ENCODE measurements around the gene RNF141. TPM values are rescaled to one million over a fixed set of nuclear protein-coding genes. Genes with fewer than 3 reads are reported as not detected.

Gene RNF141
- total and polyA plus RNA-seq, 2 donors (not counting 3 experiments of a cell fraction or from before 2014, with no cell fraction given) = 9.4 to 32.4 TPM

DNA sequence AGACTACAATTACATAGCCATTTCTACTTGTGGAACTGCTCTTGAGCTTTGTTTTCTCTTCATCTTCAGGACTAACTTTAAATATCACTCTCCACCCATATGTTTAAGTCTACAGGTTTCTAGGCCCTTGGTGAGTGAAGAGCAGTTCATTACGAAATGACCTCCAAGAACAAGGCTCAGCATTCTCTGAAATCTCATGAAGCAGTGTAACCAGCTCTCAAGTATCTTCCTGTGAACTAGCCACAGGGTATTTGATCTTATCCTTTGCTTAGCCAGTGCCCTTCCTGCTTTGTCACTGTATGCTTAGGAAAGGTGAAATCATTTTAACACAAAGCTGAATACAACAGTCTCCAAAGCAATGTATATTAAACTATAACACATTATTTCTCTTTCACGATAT is 47.9 kb upstream of the RNF141 start:
- Histone ChIP-seq H3K4me2 (ENCODE audit: insufficient read depth, low read length) (no peak overlapping the region), H2AFZ (ENCODE audit: low read depth, low read length) (no peak overlapping the region), H3K27me3 (ENCODE audit: control insufficient read depth in 2 of 2, insufficient read depth in 2 of 2, low read length in 2 of 2) (no peaks in the 10 kb centered on the region), H4K20me1 (replicated peaks; ENCODE audit: control insufficient read depth, extremely low read depth, insufficient read depth, low read length) (no peaks in the 10 kb centered on the region), H3K9me3 (replicated peaks; ENCODE audit: control insufficient read depth, insufficient read depth, low read length) (no peaks in the 10 kb centered on the region), H3K4me1 (ENCODE audit: control insufficient read depth, extremely low read depth, insufficient read depth, low read length) (peaks cover 25% of the 10 kb centered on the region), H3K36me3 (ENCODE audit: control insufficient read depth in 2 of 2, extremely low read depth in 1 of 2, insufficient read depth in 2 of 2, low read length in 2 of 2) (no peaks in the 10 kb centered on the region), H3K27ac (ENCODE audit: insufficient read depth, low read depth, low read length) (no peak overlapping the region), H3K4me3 (replicated peaks in 1 of 3; ENCODE audit: insufficient read depth in 1 of 3, low read depth in 1 of 3, low read length in 3 of 3) (no peak overlapping the region), H3K79me2 (ENCODE audit: control insufficient read depth, insufficient read depth, low read length) (no peaks in the 10 kb centered on the region), H3K9me1 (replicated peaks; ENCODE audit: control insufficient read depth, extremely low read depth, insufficient read depth, low read length) (no peaks in the 10 kb centered on the region), H3K9ac (replicated peaks; ENCODE audit: extremely low read depth, insufficient read depth, low read length) (no peak overlapping the region)
- dilution Hi-C loops (cut with MboI; ENCODE audit: extremely low pct_ligation_motif_present, low sequenced_read_pairs) = no loop called here
- CTCF ChIA-PET = interaction anchor here (1.2 kb wide), 1 partner anchor 19 kb away, joined by 3 read pairs; no protein-coding TSS in a partner anchor
- no peak for FAIRE-seq
- TF ChIP-seq, protein P1, sequence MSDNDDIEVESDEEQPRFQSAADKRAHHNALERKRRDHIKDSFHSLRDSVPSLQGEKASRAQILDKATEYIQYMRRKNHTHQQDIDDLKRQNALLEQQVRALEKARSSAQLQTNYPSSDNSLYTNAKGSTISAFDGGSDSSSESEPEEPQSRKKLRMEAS (IDR thresholded peaks at IDR 0.05; ENCODE audit: insufficient read depth, insufficient read length) = no peak
- TF ChIP-seq, protein P2, sequence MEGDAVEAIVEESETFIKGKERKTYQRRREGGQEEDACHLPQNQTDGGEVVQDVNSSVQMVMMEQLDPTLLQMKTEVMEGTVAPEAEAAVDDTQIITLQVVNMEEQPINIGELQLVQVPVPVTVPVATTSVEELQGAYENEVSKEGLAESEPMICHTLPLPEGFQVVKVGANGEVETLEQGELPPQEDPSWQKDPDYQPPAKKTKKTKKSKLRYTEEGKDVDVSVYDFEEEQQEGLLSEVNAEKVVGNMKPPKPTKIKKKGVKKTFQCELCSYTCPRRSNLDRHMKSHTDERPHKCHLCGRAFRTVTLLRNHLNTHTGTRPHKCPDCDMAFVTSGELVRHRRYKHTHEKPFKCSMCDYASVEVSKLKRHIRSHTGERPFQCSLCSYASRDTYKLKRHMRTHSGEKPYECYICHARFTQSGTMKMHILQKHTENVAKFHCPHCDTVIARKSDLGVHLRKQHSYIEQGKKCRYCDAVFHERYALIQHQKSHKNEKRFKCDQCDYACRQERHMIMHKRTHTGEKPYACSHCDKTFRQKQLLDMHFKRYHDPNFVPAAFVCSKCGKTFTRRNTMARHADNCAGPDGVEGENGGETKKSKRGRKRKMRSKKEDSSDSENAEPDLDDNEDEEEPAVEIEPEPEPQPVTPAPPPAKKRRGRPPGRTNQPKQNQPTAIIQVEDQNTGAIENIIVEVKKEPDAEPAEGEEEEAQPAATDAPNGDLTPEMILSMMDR (IDR thresholded peaks at IDR 0.05; ENCODE audit: extremely low read depth in 1 of 2, insufficient read depth in 1 of 2, low read depth in 1 of 2, low read length in 2 of 2) = no peak
- TF ChIP-seq GATA2 (IDR thresholded peaks at IDR 0.05; ENCODE audit: insufficient read depth, insufficient read length, low read depth, low read length) = no peak
- intact Hi-C loops (cut with micrococcal nuclease) = no loop called here
- POLR2A ChIA-PET = no interaction called here
- BruUV-seq (replicated peaks) = no TSS peak
- no peak for DNase-seq (ENCODE audit: low read depth, low spot score)

DNA sequence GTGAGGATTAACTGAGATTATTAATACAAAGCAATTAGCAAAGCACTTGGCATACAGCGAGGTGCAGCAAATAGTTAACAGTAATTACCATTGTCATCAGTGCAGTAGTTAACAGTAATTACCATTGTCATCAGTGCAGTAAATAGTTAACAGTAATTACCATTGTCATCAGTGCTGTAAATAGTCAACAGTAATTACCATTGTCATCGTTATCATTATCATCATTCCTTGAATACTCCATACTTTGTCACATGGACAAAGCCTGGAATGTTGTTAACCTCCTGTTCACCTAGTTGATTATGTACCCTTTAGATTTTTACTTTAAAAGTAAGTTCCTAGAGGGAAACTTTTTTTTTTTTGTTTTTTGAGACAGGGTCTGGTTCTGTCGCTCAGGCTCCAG is 47.0 kb upstream of the RNF141 start:
- dilution Hi-C loops (cut with MboI; ENCODE audit: extremely low pct_ligation_motif_present, low sequenced_read_pairs) = no loop called here
- POLR2A ChIA-PET = no interaction called here
- H3K36me3 ChIP-seq (ENCODE audit: control insufficient read depth in 2 of 2, extremely low read depth in 1 of 2, insufficient read depth in 2 of 2, low read length in 2 of 2) = no peaks in the 10 kb centered on the region

More for the DNA sequence above, 47.0 kb upstream of the RNF141 start:
- TF ChIP-seq POLR2AphosphoS5 (IDR thresholded peaks at IDR 0.05; ENCODE audit: insufficient read depth, low read depth, low read length) = no peak
- TF ChIP-seq EZH2 (IDR thresholded peaks at IDR 0.05; ENCODE audit: borderline replicate concordance, low read depth, low read length, severe bottlenecking) = no peak
- no peak for TF ChIP-seq FOS (IDR thresholded peaks at IDR 0.05; ENCODE audit: borderline replicate concordance, insufficient read depth, low read length)
- CTCF ChIA-PET = interaction anchor here (1.0 to 1.2 kb wide), 2 partner anchors 20 to 47 kb away, joined by 3 read pairs; partner anchors contain the start of gene RNF141
- no TSS peak for BruUV-seq (replicated peaks)
- H3K4me3 ChIP-seq (replicated peaks in 1 of 3; ENCODE audit: insufficient read depth in 1 of 3, low read depth in 1 of 3, low read length in 3 of 3) = no peak overlapping the region
- no peaks in the 10 kb centered on the region for H3K79me2 ChIP-seq (ENCODE audit: control insufficient read depth, insufficient read depth, low read length)
- H2AFZ ChIP-seq (ENCODE audit: low read depth, low read length) = no peak overlapping the region
- no peak overlapping the region for H3K4me2 ChIP-seq (ENCODE audit: insufficient read depth, low read length)
- no peaks in the 10 kb centered on the region for H4K20me1 ChIP-seq (replicated peaks; ENCODE audit: control insufficient read depth, extremely low read depth, insufficient read depth, low read length)
- no peaks in the 10 kb centered on the region for H3K9me1 ChIP-seq (replicated peaks; ENCODE audit: control insufficient read depth, extremely low read depth, insufficient read depth, low read length)
- no peak overlapping the region for H3K27ac ChIP-seq (ENCODE audit: insufficient read depth, low read depth, low read length)
- H3K27me3 ChIP-seq (ENCODE audit: control insufficient read depth in 2 of 2, insufficient read depth in 2 of 2, low read length in 2 of 2) = no peaks in the 10 kb centered on the region
- intact Hi-C loops (cut with micrococcal nuclease) = no loop called here
- no peak for DNase-seq (ENCODE audit: low read depth, low spot score)
- no peak overlapping the region for H3K9ac ChIP-seq (replicated peaks; ENCODE audit: extremely low read depth, insufficient read depth, low read length)
- H3K9me3 ChIP-seq (replicated peaks; ENCODE audit: control insufficient read depth, insufficient read depth, low read length) = no peaks in the 10 kb centered on the region
- no peak for FAIRE-seq
- peaks cover 27% of the 10 kb centered on the region for H3K4me1 ChIP-seq (ENCODE audit: control insufficient read depth, extremely low read depth, insufficient read depth, low read length)
